WERI-Rb-1 (cell line): Measurements from ENCODE around the gene DIAPH2.

Source experiments
- DNase-seq: peaks from one replicate; pipeline ENCODE4 v3.0.0-alpha.2; 2020
- H3K27ac ChIP-seq: fragments of 250-450 bp; sonication (Bioruptor Pico); 2 replicates; pipeline ENCODE4 v1.5.1; 2020; ENCODE audit warnings: mild to moderate bottlenecking, moderate library complexity
- H3K27me3 ChIP-seq: fragments of 250-450 bp; sonication (Bioruptor Pico); 2 replicates; pipeline ENCODE4 v1.5.1; 2021; ENCODE audit warnings: mild to moderate bottlenecking, low read depth, moderate library complexity; ENCODE audit not compliant: insufficient read depth, severe bottlenecking
- H3K36me3 ChIP-seq: fragments of 250-450 bp; sonication (Bioruptor Pico); 2 replicates; pipeline ENCODE4 v1.5.1; 2020; ENCODE audit warnings: mild to moderate bottlenecking, moderate library complexity
- H3K4me3 ChIP-seq: 2 replicates; pipeline ENCODE4 v1.5.1; 2011; ENCODE audit warnings: low read depth, mild to moderate bottlenecking, control low read depth, low read length
- H3K9me3 ChIP-seq: fragments of 250-450 bp; sonication (Bioruptor Pico); 2 replicates; pipeline ENCODE4 v1.5.1; 2021; ENCODE audit warnings: mild to moderate bottlenecking, moderate library complexity; ENCODE audit not compliant: severe bottlenecking
- CTCF ChIP-seq: IDR thresholded peaks from 2 replicates; pipeline ENCODE4 v1.5.1; 2011; ENCODE audit warnings: low read depth, mild to moderate bottlenecking, control low read depth, inconsistent platforms, low read length

DIAPH2 gene

GRCh38 chrX:97189668-97190067 lies 505.0 kb downstream of the DIAPH2 start:
- no peak for DNase-seq

GRCh38 chrX:97199501-97199900 lies 514.9 kb downstream of the DIAPH2 start:
- no peaks in the 10 kb centered on the region for H3K27me3 ChIP-seq
- H3K9me3 ChIP-seq: no peaks in the 10 kb centered on the region
- no peak overlapping the region for H3K27ac ChIP-seq
- TF ChIP-seq CTCF: no peak
- H3K36me3 ChIP-seq: no peaks in the 10 kb centered on the region
- H3K4me3 ChIP-seq: no peak overlapping the region
- DNase-seq: no peak

More at GRCh38 chrX:97189668-97190067, 505.0 kb downstream of the DIAPH2 start:
- Histone ChIP-seq H3K9me3 (no peaks in the 10 kb centered on the region), H3K27me3 (no peaks in the 10 kb centered on the region), H3K36me3 (no peaks in the 10 kb centered on the region), H3K4me3 (no peak overlapping the region), H3K27ac (no peak overlapping the region)
- no peak for TF ChIP-seq CTCF

GRCh38 chrX:97200454-97200853 lies 515.8 kb downstream of the DIAPH2 start:
- no peak for TF ChIP-seq CTCF
- Histone ChIP-seq H3K9me3 (no peaks in the 10 kb centered on the region), H3K27me3 (no peaks in the 10 kb centered on the region), H3K36me3 (no peaks in the 10 kb centered on the region), H3K4me3 (no peak overlapping the region), H3K27ac (no peak overlapping the region)
- DNase-seq: peak; percentile 67

- DNase-seq: no peak
- Histone ChIP-seq H3K27ac (no peak overlapping the region), H3K4me3 (no peak overlapping the region), H3K36me3 (no peaks in the 10 kb centered on the region), H3K27me3 (peaks cover 7% of the 10 kb centered on the region), H3K9me3 (no peaks in the 10 kb centered on the region)
- no peak for TF ChIP-seq CTCF
Measured at GRCh38 chrX:97210501-97210900, 525.9 kb downstream of the DIAPH2 start.

GRCh38 chrX:97211070-97211469 lies 526.4 kb downstream of the DIAPH2 start:
- no peak for TF ChIP-seq CTCF
- no peak for DNase-seq

GRCh38 chrX:97215186-97215585 lies 530.5 kb downstream of the DIAPH2 start:
- H3K27me3 ChIP-seq: peaks cover 13% of the 10 kb centered on the region
- H3K36me3 ChIP-seq: no peaks in the 10 kb centered on the region
- H3K27ac ChIP-seq: no peak overlapping the region
- DNase-seq: no peak
- no peaks in the 10 kb centered on the region for H3K9me3 ChIP-seq
- no peak overlapping the region for H3K4me3 ChIP-seq
- no peak for TF ChIP-seq CTCF

More at GRCh38 chrX:97211070-97211469, 526.4 kb downstream of the DIAPH2 start:
- Histone ChIP-seq H3K36me3 (no peaks in the 10 kb centered on the region), H3K27me3 (peaks cover 12% of the 10 kb centered on the region), H3K4me3 (no peak overlapping the region), H3K27ac (no peak overlapping the region), H3K9me3 (no peaks in the 10 kb centered on the region)
